Caki2 (cell line): ENCODE data around the gene XKR3. TPM values are rescaled to one million over a fixed set of nuclear protein-coding genes. Genes with fewer than 3 reads are reported as not detected.
"Not testable (repeated sequence)": the region's sequence is repeated elsewhere in the genome, so short reads cannot be mapped to it uniquely, and the experiment has no call there.

Experiments used
- DNase-seq: peaks from one replicate; pipeline ENCODE4 v3.0.0-alpha.2; 2015; ENCODE audit warnings: low read depth
- in situ Hi-C: cut with HindIII; loops from 2 replicates; pipeline ENCODE4 v1.10.0; 2016; ENCODE audit warnings: low sequenced_read_pairs, low pct_unique_long_range_greater_than_20kb, mixed read lengths
- total RNA-seq: library from RNA; depleted of rRNA; stranded (reverse); fragments of >200 nt; shearing (Covaris generic); gene quantifications from 2 replicates; pipeline ENCODE4 v1.2.3, GENCODE V29; 2014; ENCODE audit warnings: low replicate concordance; rRNA removed

The XKR3 gene
- not detected in 2 replicates for total RNA-seq

- peak; percentile 44 for DNase-seq
- in situ Hi-C loops: no loop called here
Observed at GRCh38 chr22:16824716-16825687, at the start of gene XKR3. Gene XKR3 (minus strand): TSS chr22:16825411. CDS start chr22:16808073, 17,338 bp downstream.

- peak; percentile 30 for DNase-seq
- in situ Hi-C loops: not testable (repeated sequence)
Observed at GRCh38 chr22:16869640-16870039, 44.4 kb upstream of the XKR3 start.

GRCh38 chr22:16866167-16866566 lies 41.0 kb upstream of the XKR3 start:
- in situ Hi-C loops: no loop called here
- DNase-seq: peak; percentile 43

- in situ Hi-C loops, DNase-seq: not testable (repeated sequence)
Observed at GRCh38 chr22:16856851-16857250, 31.6 kb upstream of the XKR3 start.

- no peak for DNase-seq
- in situ Hi-C loops: no loop called here
Observed at GRCh38 chr22:16854631-16855030, 29.4 kb upstream of the XKR3 start.

- in situ Hi-C loops: not testable (repeated sequence)
Observed at GRCh38 chr22:16851268-16851996, 26.2 kb upstream of the XKR3 start.

GRCh38 chr22:16847271-16847670 lies 22.1 kb upstream of the XKR3 start:
- in situ Hi-C loops: no loop called here
- DNase-seq: no peak

More at GRCh38 chr22:16851268-16851996, 26.2 kb upstream of the XKR3 start:
- peak; percentile 56 for DNase-seq

GRCh38 chr22:16845881-16846280 lies 20.7 kb upstream of the XKR3 start:
- in situ Hi-C loops: no loop called here
- no peak for DNase-seq

- in situ Hi-C loops: no loop called here
- DNase-seq: no peak
Observed at GRCh38 chr22:16845465-16845864, 20.3 kb upstream of the XKR3 start.

- in situ Hi-C loops: no loop called here
- no peak for DNase-seq
Observed at GRCh38 chr22:16844529-16844928, 19.3 kb upstream of the XKR3 start.

GRCh38 chr22:16838073-16838472 lies 12.9 kb upstream of the XKR3 start:
- in situ Hi-C loops: no loop called here

GRCh38 chr22:16834971-16835370 lies 9.8 kb upstream of the XKR3 start:
- no peak for DNase-seq
- in situ Hi-C loops: no loop called here

More at GRCh38 chr22:16838073-16838472, 12.9 kb upstream of the XKR3 start:
- no peak for DNase-seq

- in situ Hi-C loops: no loop called here
- no peak for DNase-seq
Observed at GRCh38 chr22:16831257-16831656, 6.0 kb upstream of the XKR3 start.

GRCh38 chr22:16829985-16830384 lies 4.8 kb upstream of the XKR3 start:
- no peak for DNase-seq
- in situ Hi-C loops: no loop called here

GRCh38 chr22:16828876-16829275 lies 3.7 kb upstream of the XKR3 start:
- in situ Hi-C loops: no loop called here

GRCh38 chr22:16827506-16827905 lies 2.3 kb upstream of the XKR3 start:
- DNase-seq: no peak
- in situ Hi-C loops: no loop called here

More at GRCh38 chr22:16828876-16829275, 3.7 kb upstream of the XKR3 start:
- DNase-seq: no peak

GRCh38 chr22:16819249-16819648 lies 6.0 kb downstream of the XKR3 start:
- DNase-seq: no peak
- in situ Hi-C loops: no loop called here

- no peak for DNase-seq
- in situ Hi-C loops: no loop called here
Observed at GRCh38 chr22:16818538-16818937, 6.7 kb downstream of the XKR3 start.

GRCh38 chr22:16815073-16815472 lies 10.1 kb downstream of the XKR3 start:
- DNase-seq: no peak
- in situ Hi-C loops: no loop called here
